GM20431 (cell line): ENCODE results near the gene SGSM2.

ENCODE experiments used
- in situ Hi-C: fragments of 300-500 bp; cut with MseI, MboI; formaldehyde crosslinking; loops from one replicate; pipeline ENCODE4 v1.15.0; 2020; ENCODE audit warnings: low sequenced_read_pairs; ENCODE audit not compliant: unreplicated experiment

The SGSM2 gene

DNA sequence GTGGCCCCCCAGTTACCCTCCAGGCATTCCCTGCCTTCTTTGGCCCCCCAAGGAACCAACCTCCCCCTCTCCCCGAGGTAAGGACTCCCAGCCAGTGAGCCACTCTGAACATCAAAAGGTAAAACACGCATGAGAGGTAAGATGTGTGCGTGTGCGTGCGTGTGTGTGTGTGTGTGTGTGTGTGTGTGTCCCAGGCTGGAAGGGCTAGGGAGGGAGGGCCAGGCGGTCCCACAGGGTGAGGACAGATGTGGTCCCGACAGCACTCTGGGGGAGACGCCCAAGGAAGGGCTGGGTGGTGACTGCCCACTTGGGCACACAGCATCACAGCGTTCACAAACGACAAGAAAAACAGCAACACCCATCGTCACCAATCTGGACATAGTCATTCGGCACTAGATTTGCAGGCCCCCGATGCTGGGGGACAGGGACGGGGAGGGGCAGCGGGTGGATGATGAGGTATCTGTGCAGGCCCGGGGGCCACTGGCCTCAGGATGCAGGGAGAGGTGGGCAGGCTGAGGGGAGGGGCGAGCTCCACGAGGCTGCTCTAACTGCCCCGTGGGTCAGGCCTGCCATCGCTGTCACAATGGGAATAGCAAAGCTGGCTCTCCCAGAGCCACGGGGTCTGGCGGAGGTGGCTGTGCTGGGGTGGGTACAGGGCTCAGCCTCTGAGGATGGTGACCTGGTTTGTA lies 47.3 kb downstream of the SGSM2 start:
- in situ Hi-C loops = no loop called here

DNA sequence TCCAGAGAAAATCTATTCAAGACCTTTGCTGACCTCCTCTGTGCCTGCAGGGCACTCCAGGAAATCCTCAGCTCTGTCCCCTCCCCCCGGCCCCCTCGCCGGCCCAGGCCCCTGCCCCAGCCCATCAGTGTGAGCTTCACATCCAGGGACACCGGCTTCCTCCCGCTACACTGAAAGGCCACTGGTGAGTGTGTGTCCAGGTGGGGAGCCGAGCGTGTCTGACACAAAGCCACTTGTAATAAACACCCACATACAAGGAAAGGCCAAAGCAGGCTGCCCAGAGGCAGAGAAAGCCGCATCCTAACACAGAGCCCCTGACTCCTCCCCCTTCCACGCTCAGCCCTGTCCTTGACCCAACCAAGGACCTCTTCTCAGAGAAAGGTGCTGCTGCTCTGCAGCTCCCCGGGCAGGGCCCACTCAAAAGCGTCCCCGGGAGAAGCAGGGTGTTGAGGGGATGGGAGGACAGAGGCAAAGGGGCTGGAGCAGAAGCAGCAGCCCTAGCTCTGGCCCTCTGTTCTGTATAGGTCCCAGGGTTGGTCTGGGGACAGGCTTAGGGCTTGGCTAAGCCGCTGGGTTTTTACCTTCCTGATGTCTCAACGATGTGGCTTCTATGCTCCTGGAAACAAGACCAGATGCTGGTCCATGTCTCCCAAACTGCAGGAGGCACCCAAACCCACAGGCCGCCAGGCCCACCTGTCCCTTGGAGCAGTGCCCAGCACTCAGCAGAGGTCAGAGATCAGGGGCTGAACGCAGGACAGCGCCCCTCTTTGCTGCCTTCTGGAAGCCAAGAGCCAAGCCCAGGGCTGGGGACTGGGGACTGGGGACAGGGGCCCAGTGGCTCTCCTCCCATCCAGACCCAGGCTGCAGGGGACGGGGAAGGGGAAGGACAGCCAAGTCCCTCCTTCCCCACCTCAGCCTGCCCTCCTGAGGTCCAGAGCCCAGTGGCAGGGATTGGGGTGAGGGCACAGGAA lies 48.2 kb downstream of the SGSM2 start:
- in situ Hi-C loops = no loop called here

DNA sequence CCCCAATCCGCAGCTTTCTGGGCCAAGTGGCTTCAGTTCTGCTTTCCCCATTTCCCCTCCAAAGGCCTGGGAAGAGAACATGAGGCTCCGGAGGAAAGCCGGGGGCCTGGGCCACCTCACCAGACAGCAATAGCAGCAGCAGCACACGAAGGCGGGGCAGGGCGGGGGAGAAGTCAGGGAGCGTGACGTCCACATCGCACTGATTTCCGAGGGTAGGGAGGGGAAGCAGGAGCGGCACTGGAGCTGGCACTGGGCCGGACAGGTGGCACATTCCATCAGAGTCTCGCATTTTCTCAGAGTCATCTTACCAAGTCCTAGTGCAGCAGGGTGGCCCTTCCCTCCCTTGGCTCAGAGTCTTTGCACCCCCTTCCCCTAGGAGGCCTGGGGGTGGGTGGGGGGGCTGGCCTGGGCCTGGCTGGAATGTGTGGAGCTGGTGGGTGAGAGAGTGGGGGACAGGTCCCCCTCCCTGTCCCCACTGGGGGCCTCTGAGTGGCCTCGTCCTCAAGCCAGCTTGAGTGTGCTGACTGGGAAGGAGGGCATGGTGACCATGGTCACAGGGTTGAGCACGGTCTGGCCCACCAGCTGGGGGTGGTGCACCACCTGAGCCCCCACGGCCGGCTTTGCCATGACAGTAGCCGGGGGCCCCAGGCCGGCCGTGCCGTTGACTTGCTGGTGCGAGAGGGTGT lies 49.2 kb downstream of the SGSM2 start:
- in situ Hi-C loops = no loop called here

DNA sequence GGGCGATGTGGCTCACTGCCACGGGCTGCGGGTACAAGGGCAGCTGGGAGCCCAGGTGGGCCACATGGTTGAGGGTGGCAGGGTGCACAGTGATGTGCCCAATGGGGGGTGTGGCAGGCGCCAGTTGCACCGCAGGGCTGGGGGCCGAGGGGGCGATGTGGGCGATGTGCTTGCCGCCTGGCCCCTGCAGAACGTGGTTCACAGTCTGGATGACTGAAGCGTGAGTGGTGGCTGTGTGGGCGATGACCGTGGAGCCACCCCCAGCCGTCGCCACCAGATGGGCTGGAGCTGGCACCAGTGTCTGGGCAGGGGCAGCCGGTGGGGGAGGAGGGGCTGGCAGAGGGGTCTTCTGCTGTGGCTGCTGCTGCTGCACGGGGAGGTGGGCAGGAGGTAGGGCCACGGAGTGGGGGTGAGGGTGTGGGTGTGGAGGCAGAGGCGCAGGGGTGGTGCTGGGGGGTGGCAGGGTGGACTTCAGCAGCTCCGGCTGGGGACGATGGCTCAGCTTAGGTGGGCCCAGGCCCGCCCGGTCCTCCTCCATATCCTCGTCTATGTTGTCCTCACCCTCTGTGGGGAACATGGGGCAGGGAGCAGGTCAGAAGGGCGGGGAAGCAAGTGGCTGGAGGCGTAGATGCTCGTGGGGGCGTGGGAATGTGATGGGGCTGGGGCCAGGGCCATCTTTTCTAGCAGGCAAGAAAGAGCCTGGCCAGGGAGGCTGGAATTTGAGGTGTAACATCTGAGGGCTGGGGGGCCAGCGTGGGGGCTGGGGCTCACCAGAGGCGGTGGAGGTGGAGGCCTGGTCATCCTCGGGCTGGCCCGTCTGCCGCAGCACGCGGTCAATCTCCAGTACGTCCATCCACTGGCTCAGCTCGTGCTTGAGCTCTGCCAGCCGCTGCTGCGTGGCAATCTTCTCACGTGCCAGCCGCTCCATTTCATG lies 50.1 kb downstream of the SGSM2 start:
- in situ Hi-C loops = no loop called here

DNA sequence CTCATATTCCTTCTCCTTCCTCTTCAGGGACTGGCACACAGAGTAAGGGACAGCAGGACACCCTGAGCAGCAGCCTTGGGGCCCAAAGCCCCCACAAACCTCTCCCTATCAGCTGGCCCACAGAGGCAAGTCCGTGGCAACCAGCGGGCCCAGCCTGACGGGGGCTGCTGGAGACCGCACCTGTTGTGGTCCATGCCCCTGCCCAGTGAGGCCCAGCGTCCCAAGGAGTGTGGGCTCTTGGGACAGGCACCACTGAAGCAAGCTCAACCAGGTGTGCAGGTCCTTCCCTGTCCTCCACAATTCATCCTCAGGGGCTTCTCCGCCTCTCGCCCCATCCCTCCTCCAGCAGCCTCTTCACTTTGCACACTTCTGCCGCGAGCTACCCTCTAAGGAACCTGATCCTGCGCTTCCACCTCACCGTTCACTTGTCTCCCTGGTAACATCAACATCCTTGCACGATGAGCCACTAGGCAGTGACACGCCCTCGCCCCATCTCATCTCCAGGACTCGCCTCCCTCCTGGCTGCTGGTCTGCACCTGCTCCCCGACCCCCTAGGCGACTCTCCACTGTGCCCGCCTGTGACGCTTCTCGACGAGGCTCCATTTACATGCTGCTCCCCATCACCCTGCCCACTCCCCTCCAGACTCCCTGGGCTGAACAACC lies 50.9 kb downstream of the SGSM2 start:
- in situ Hi-C loops = no loop called here

DNA sequence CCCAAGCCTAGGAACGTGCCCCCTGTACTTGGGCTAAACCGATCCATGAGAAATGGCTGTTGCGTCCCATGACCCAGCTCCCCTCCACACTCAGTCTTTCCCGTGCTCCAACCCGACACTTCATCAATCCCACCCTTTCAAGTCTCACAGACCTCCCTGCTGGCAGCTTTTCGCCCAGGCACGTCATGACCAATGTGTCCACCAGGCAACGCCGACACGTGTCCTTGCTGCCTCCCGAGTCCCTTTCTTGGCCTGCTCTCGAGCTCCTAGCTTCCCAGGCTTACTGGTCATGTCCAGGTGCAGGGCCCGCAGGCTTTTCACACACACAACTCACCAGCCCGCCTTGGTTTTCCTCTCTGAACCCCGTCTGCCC lies 51.4 kb downstream of the SGSM2 start:
- in situ Hi-C loops = no loop called here

DNA sequence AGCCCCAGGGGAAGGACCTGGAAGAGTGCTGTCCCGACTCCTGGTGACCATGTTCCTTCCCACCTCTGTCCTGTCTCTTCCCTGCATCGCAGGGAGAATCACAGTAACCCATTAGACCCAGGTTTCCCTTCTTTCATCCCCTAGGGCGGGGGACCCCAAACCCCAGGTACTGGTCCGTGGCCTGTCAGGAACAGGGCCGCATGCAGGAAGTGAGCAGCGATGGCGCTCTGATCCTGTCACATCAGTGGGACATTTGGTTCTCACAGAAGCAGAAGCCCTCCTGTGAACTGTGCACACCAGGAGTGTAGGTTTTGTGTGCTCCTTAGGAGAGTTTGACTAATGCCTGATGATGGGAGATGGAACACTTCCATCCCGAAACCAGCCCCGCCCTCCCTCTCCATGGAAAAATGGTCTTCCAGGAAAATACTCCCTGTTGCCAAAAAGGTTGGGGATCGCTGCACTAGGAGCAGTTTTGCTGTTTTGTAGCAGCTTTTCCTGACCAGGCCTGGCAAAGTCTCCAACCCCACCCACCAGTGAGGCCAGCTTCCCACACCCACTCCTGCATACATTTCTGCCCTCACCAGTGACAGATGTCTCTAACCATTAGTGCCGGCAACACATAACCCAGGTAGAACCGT lies 53.0 kb downstream of the SGSM2 start:
- in situ Hi-C loops = no loop called here

DNA sequence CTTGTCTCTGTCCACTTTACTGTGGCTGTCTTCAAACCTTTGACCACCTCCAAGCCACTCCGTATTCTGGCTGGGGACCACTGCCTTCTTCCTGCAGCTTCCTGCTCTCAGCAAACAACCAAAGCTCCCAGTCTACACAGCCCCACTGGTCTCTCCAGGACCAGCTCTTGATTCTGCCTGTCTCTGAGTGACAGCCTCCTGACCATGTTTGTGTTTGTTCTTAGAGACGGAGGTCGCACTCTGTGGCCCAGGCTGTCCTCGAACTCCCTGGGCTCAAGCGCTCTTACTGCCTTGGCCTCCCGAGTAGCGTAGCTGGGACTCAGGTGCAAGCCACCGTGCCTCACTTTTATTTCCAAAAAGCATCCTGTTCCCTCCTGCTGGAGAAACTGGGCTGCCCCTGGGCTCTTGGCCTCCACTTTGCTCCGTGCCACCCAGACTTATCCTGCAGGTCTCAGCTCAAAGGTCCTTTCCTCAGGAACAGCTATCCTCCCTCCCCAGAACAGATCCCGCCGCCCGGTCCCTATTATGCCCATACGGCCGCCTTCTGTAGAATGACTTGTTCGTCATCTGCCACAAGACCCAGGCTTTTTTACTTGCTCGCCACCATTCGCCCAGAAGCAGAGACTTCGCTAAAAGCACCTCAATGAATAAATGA lies 54.4 kb downstream of the SGSM2 start:
- in situ Hi-C loops = no loop called here

DNA sequence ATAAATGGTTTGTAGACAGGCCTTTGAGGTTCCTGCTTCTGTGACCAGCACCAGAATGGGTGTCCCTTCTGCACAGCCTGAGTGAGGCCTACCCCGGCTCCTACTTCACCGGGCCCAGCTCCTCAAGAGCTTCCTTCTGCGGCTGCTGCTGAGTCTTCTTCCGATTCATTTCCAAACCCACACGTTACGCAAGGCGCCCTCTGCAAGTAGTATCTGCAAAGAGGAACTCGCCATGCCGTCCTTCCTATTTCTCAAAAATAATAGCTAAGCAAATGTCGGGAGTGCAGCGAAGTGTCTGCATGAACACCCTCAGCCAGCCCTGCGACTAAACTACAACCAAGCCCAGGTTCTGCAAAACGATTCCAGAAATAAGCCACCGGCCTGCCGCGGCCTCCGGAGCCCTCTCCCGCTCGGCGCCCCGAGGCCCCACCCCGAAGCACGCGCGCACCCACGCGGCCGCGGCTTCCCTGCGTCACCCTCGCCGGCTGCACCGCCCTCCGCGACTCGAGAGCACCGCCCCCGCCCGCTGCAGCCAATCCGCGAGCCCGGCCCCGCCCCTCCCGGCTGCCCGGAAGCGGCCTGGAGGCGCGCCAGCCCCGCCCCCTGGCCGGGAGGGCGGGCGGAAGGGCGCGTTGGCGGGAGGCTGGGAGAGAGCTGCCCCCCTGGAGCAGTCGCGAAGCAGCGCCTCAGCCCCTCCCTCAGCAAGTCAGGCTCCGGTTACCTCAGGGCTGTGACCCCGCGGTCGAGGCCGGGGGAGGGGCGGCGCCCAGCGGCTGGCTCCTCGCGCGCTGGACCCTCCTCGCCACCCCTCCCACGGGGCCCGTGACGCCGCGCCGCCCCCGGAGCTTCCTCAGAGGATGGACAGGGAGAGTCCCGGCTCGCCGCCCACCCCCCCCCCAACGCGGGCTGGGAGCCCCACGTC lies 55.2 kb downstream of the SGSM2 start:
- in situ Hi-C loops = no loop called here

DNA sequence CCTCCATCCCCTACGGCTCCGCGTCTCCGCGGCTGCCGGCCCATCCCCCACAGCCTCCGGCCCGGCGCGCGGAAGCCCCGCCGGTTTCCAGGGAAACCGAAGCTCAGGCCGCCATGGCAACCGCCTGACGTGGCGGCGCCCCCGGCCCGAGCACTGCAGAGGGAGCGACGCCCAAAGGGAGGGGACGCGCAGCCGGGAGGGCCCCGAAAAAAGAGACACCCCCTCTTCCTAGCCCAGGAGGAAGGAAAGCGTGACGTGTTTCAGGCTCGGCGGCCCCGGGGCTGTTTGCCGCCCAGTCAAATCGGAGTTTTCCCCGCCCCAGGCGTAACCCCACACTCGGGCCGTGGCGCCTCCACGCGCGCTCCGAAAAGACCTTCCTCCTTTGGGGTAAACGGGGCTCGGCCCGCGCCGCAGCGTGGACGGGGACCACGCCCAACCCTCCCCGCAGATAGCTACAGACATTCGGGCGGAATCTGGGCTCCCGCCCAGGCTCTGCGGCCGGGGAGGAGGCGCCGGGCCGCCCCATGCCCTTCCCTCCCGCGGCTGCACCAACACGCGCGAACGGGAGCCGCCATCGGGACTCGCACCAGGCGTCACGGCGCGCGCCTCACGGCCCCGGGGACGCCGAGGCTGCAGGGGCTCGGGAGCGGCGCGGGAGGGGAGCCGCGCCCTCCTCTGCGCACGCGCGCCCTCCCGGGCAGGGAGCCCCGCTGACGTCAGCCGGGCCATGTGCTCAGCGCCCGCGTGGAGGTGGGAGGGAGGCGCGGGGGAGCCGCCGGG lies 56.1 kb downstream of the SGSM2 start:
- in situ Hi-C loops = no loop called here

DNA sequence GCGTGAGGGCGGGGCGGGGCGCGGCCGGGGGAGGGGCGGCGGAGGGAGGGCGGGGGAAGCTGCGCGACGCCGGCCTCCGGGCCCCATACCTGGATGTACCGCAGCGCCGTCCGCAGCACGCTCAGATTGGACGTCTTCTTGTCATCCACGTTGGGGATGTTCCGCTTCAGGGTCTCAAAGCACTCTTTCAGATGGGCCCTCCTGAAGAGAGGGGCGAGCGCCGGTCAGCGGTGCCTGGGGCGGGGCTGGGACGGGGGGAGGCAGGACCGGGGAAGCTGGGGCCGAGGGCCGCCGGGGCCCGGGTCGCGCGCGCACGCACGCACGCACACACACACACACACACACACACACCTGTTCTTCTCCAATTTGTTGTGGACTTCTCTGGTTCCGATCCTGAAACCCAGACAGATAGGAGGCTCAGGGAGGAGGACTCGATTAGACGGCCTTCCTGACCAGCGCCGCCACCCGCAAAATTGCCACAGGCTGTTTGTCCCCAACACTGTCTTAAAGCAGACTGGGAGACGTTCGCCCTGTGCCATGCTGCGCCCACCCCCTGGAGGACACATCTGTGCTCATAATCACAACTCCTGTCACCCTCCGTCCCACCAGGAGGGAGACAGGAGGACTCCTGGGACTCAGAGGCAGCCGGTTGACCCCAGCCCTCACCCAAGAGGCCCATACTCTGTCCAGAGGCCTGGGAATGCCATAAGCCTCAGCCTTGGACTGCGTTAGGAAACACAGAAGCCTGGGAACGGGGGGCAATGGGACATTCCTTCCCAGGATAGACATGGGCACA lies 56.9 kb downstream of the SGSM2 start:
- in situ Hi-C loops = no loop called here

DNA sequence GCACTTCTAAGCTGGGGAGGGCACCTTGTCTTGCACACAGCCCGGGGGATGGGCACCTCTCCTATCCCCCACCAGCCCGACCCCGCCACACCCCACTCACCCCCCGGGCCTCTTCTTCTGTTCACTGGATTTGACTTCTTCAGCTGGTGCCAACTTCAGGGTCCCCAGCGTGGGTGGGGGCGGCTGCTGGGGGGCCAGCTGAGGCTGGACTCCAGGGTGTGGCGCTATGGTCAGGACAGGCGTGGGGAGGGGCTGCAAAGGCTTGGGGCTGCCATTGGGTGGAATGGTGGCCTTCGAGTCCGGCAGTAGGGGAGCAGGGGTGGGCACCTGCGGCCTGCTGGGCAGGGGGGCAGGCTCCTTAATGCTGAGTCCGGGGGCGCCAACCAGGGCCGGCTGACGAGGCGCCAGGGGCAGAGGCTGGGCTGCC lies 57.5 kb downstream of the SGSM2 start:
- in situ Hi-C loops = no loop called here

DNA sequence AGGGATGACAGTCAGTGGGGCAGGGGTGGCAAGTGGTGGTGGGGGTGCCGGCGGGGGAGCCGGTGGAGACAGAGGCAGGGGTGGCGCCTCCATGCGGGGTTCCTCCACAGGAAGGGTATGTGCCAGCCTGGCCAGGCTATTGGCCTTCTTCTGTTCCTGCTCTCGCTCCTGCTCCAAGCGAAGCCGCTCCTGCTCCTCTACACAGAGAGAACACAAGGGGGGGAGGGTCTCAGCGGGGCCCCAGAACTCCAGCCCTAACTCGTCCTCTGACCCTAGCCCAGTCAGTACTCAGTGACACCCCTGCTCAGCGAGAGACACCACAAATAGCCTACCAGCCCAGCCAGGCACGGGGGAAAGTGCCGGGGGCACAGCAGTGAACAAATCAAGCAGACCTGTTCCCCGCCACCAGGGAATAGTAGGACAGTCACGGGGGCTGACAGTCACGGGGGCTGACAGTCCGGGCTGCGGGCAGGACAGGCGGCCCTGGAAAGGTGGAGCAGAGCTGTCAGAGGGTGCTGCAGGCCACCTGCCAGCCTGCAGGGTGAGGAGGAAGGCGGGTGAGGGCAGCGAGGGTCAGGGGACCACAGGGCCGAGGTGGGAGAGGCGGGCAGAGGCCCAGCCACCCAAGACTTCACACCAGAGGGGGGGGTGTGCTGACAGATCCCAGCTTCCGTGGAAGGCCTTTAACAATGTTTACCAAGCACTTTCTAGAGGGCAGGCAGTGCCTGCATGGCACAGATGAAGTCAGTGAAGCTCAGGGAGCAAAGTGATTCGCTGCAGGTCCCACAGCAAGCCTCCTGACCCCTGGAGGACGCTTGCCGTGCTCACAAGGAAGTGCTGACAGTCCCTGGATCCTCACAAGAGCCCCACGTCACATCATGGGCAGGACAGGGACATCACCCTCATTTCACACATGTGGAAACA lies 58.2 kb downstream of the SGSM2 start:
- in situ Hi-C loops = no loop called here

DNA sequence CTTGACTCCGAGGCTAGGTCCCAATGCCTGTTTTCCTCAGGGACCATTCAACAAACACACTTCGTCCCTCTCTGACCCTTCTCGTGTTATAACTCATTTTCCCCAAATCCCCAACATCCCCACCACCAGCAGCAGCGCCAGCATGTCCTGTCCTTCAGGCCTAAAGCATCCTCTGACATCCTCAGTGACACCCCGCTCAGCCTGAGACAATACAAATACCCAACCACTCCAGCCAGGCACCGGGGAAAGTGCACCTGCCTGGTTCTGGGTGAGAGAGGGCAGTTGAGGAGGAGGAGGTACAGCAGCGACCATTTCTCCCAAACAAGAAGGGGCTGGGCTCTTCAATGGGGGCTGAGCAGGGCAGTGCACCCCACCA lies 58.9 kb downstream of the SGSM2 start:
- in situ Hi-C loops = no loop called here
